ENCODE measurements around the gene STK24.

Gene STK24

DNA sequence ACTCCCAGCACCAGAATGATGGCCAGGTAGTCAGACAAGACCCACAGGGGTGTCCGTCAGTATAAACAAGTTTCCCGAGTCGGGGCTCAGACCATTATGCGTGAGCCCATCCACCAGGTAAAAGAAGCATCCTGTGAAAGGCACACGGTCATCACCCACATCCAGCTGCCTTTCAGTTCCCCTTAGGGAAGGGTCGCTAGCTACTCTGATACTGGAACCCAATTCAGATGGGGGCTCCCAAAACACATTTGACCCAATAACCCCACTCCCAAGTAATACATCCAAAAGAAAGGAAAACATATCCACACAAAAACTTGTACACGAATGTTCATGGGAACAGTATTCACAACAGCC is 66.8 kb downstream of the STK24 start:
- Histone ChIP-seq H2AFZ (ENCODE audit: low read depth, low read length, severe bottlenecking) (no peak overlapping the region), H3K27ac (ENCODE audit: low read depth, low read length) (no peak overlapping the region), H3K9ac (ENCODE audit: low read length) (no peak overlapping the region), H3K79me2 (ENCODE audit: insufficient read depth, low read length) (peaks cover 45% of the 10 kb centered on the region), H3K27me3 (ENCODE audit: low read length) (no peaks in the 10 kb centered on the region), H3F3A (ENCODE audit: insufficient read depth) (no peaks in the 10 kb centered on the region), H3K9me2 (replicated peaks; ENCODE audit: insufficient read depth, low read length) (no peaks in the 10 kb centered on the region), H3K4me2 (ENCODE audit: low read depth, low read length, poor library complexity, severe bottlenecking) (no peak overlapping the region), H3K4me3 (ENCODE audit: insufficient read depth, low read length, poor library complexity, severe bottlenecking) (no peak overlapping the region), H4K20me1 (ENCODE audit: low read depth, low read length) (peaks cover 13% of the 10 kb centered on the region; the same call in 1 of the 2 replicates), H3K9me3 (ENCODE audit: insufficient read depth, low read length) (no peaks in the 10 kb centered on the region), H3K36me3 (ENCODE audit: low read length) (no peaks in the 10 kb centered on the region)
- TF ChIP-seq, protein P1, sequence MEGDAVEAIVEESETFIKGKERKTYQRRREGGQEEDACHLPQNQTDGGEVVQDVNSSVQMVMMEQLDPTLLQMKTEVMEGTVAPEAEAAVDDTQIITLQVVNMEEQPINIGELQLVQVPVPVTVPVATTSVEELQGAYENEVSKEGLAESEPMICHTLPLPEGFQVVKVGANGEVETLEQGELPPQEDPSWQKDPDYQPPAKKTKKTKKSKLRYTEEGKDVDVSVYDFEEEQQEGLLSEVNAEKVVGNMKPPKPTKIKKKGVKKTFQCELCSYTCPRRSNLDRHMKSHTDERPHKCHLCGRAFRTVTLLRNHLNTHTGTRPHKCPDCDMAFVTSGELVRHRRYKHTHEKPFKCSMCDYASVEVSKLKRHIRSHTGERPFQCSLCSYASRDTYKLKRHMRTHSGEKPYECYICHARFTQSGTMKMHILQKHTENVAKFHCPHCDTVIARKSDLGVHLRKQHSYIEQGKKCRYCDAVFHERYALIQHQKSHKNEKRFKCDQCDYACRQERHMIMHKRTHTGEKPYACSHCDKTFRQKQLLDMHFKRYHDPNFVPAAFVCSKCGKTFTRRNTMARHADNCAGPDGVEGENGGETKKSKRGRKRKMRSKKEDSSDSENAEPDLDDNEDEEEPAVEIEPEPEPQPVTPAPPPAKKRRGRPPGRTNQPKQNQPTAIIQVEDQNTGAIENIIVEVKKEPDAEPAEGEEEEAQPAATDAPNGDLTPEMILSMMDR (IDR thresholded peaks at IDR 0.05; ENCODE audit: insufficient read depth, low read length, poor library complexity, severe bottlenecking): no peak
- TF ChIP-seq EZH2phosphoT487 (conservative IDR thresholded peaks at IDR 0.05; ENCODE audit: low read length): no peak

DNA sequence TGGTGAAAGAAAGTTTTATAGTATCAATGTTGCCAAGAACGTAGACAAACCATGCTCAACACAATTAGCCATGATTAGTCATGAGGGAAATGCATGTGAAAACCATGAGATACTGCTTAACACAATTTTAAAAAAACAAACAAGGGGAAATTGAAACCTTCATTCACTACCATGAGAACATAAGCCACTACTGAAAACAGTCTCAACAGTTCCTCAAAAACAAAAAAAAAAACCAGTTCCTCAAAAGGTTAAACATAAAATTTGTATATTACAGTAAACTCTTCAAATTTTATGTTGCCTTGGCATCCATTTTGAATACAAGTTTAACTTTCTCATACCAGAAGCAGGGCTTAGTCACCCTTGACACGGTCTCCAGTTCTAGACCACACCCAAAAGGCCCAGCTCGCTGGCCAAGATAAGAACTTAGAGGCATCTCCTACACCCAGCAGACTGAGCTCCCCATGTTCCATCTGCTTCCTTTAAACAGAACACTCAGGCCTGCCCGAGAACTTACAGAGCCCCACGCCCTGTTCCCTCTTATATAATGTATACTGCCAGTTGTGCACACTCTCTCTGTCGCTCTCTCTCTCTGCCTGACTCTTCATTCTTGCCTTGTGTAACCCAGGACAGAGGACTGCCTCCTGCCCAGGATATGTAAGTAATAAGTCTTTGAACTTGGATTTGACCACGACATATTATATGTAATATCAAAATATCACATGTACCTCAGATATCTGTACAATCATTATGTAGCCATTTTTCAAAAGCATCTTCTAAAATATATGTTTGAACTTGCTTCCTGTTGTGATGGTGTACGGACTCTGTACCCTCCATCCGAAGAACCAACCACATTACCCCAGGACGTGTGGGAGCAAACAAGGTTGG is 67.4 kb downstream of the STK24 start:
- no peak overlapping the region for H3K9ac ChIP-seq (ENCODE audit: low read length)
- peaks cover 45% of the 10 kb centered on the region for H3K79me2 ChIP-seq (ENCODE audit: insufficient read depth, low read length)
- TF ChIP-seq, protein P1 (IDR thresholded peaks at IDR 0.05; ENCODE audit: insufficient read depth, low read length, poor library complexity, severe bottlenecking): no peak
- no peak for TF ChIP-seq EZH2phosphoT487 (conservative IDR thresholded peaks at IDR 0.05; ENCODE audit: low read length)
- H3F3A ChIP-seq (ENCODE audit: insufficient read depth): no peaks in the 10 kb centered on the region
- H3K9me3 ChIP-seq (ENCODE audit: insufficient read depth, low read length): no peaks in the 10 kb centered on the region
- H3K27ac ChIP-seq (ENCODE audit: low read depth, low read length): no peak overlapping the region
- H3K4me2 ChIP-seq (ENCODE audit: low read depth, low read length, poor library complexity, severe bottlenecking): no peak overlapping the region
- peaks cover 13% of the 10 kb centered on the region; the same call in 1 of the 2 replicates for H4K20me1 ChIP-seq (ENCODE audit: low read depth, low read length)
- H2AFZ ChIP-seq (ENCODE audit: low read depth, low read length, severe bottlenecking): no peak overlapping the region
- no peaks in the 10 kb centered on the region for H3K27me3 ChIP-seq (ENCODE audit: low read length)
- H3K4me3 ChIP-seq (ENCODE audit: insufficient read depth, low read length, poor library complexity, severe bottlenecking): no peak overlapping the region
- H3K36me3 ChIP-seq (ENCODE audit: low read length): no peaks in the 10 kb centered on the region
- H3K9me2 ChIP-seq (replicated peaks; ENCODE audit: insufficient read depth, low read length): no peaks in the 10 kb centered on the region

DNA sequence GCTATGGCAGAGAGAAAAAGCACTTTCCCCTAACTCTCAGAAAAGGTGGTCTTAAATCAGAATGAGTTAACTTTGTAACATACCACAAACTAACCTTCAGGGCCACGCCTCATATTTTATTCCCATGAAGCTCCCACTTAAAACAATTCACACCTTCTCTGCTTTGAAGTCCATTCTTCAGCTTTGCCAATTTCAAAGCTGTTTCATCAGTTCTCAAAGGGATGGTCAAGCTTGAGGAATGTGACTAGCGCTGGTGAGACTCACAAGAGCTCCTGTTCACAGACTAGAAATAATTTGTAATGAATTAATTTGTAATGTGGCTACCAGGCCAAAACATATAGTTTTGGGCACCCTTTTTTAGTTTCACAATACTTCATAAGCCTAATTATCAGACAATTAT is 68.2 kb downstream of the STK24 start:
- no peaks in the 10 kb centered on the region for H3K36me3 ChIP-seq (ENCODE audit: low read length)
- no peaks in the 10 kb centered on the region for H3F3A ChIP-seq (ENCODE audit: insufficient read depth)
- H3K9ac ChIP-seq (ENCODE audit: low read length): no peak overlapping the region
- no peaks in the 10 kb centered on the region for H3K27me3 ChIP-seq (ENCODE audit: low read length)
- no peak overlapping the region for H3K4me3 ChIP-seq (ENCODE audit: insufficient read depth, low read length, poor library complexity, severe bottlenecking)
- H3K9me3 ChIP-seq (ENCODE audit: insufficient read depth, low read length): no peaks in the 10 kb centered on the region
- peaks cover 13% of the 10 kb centered on the region; the same call in 1 of the 2 replicates for H4K20me1 ChIP-seq (ENCODE audit: low read depth, low read length)
- H3K4me2 ChIP-seq (ENCODE audit: low read depth, low read length, poor library complexity, severe bottlenecking): no peak overlapping the region
- no peak overlapping the region for H2AFZ ChIP-seq (ENCODE audit: low read depth, low read length, severe bottlenecking)
- H3K27ac ChIP-seq (ENCODE audit: low read depth, low read length): no peak overlapping the region
- no peaks in the 10 kb centered on the region for H3K9me2 ChIP-seq (replicated peaks; ENCODE audit: insufficient read depth, low read length)
- TF ChIP-seq, protein P1 (IDR thresholded peaks at IDR 0.05; ENCODE audit: insufficient read depth, low read length, poor library complexity, severe bottlenecking): no peak
- no peak for TF ChIP-seq EZH2phosphoT487 (conservative IDR thresholded peaks at IDR 0.05; ENCODE audit: low read length)
- H3K79me2 ChIP-seq (ENCODE audit: insufficient read depth, low read length): peaks cover 47% of the 10 kb centered on the region

Data from SU-DHL-6 (cell line).